K562 (cell line): Measurements from ENCODE around the gene SLC29A4.

Experiments used
- GATAD2A ChIP-seq: fragments of 450-650 bp; IDR thresholded peaks from 2 replicates; pipeline ENCODE4 v1.6.1; 2017
- PML ChIP-seq: IDR thresholded peaks from 2 replicates; pipeline ENCODE4 v1.6.1; 2012; ENCODE audit warnings: low read length, inconsistent platforms
- POLR2A ChIP-seq: fragments of 450-650 bp; conservative IDR thresholded peaks from 2 replicates; pipeline ENCODE4 v1.6.1; 2016
- POLR3A ChIP-seq: IDR thresholded peaks from 2 replicates; pipeline ENCODE4 v1.6.1; 2011; ENCODE audit warnings: borderline replicate concordance, mild to moderate bottlenecking, moderate library complexity; ENCODE audit not compliant: insufficient read length, insufficient read depth; ENCODE audit errors: extremely low read depth
- REST ChIP-seq, 2 experiments: fragments of 450-650 bp; formaldehyde crosslinking in 1 of 2; IDR thresholded peaks; 2 replicates each; pipeline versions ENCODE4 v1.4.0 to v1.6.1; 2014 to 2020; ENCODE audit warnings: mild to moderate bottlenecking in 2 of 2, borderline replicate concordance in 1 of 2, low read depth in 1 of 2
- RFX5 ChIP-seq: IDR thresholded peaks from 2 replicates; pipeline ENCODE4 v1.6.1; 2011; ENCODE audit warnings: low read depth, mild to moderate bottlenecking, improper control_type of control experiment, low read length
- RUNX1 ChIP-seq: sonication (generic); IDR thresholded peaks from 2 replicates; pipeline ENCODE4 v1.6.1; 2016; ENCODE audit warnings: antibody characterized with exemption, low read depth
- TEAD4 ChIP-seq, 2 experiments: sonication (generic) in 1 of 2; formaldehyde crosslinking in 1 of 2; IDR thresholded peaks; 2 replicates each; pipeline versions ENCODE4 v1.6.1 to v1.8.0; 2012 to 2022; ENCODE audit warnings: borderline replicate concordance in 1 of 2, inconsistent platforms in 1 of 2, low read length in 1 of 2, mild to moderate bottlenecking in 1 of 2, missing genetic modification reagents in 1 of 2
- ZNF444 ChIP-seq: fragments of 250-450 bp; sonication (Bioruptor Pico); IDR thresholded peaks from 2 replicates; pipeline ENCODE4 v1.4.0; 2020; ENCODE audit warnings: mild to moderate bottlenecking, moderate library complexity
- TF ChIP-seq, protein P1 (sequence below), 3 experiments: IDR thresholded peaks in 2 of 3; conservative IDR thresholded peaks in 1 of 3; 2 replicates each; pipeline ENCODE4 v1.5.1; 2011 to 2012; ENCODE audit warnings: low read length in 3 of 3, mild to moderate bottlenecking in 3 of 3, control low read depth in 2 of 3, improper control_type of control experiment in 1 of 3, inconsistent platforms in 1 of 3, low read depth in 1 of 3, mixed read lengths in 1 of 3, moderate library complexity in 1 of 3; ENCODE audit not compliant: insufficient read depth in 2 of 3

DNA sequence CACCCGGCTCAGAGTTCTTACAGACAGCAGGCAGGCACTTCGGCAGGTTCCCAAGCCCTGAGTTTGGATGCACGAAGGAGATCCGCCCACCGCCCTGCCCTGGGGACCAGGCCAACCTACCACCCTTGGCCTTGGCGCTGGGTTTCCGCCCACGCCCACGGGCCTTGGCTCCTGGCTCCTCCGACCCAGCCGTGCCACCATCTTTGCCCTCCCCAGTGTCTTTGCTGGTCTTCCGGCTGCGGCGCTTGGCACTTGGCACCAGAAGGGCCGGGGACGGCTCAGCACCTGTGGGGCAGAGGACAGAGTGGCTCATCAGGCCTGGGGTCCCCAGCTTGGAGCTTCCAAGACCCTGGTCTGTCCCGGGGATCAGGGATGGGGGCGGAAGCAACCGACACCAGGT lies 32.1 kb downstream of the SLC29A4 start:
- TF ChIP-seq TEAD4 (IDR thresholded peaks at IDR 0.05; ENCODE audit: low read length): no peak
- TF ChIP-seq TEAD4 (CRISPR knock-in tag; IDR thresholded peaks at IDR 0.05; ENCODE audit: borderline replicate concordance): no peak
- TF ChIP-seq PML: no peak
- TF ChIP-seq RFX5: no peak
- TF ChIP-seq, protein P1, sequence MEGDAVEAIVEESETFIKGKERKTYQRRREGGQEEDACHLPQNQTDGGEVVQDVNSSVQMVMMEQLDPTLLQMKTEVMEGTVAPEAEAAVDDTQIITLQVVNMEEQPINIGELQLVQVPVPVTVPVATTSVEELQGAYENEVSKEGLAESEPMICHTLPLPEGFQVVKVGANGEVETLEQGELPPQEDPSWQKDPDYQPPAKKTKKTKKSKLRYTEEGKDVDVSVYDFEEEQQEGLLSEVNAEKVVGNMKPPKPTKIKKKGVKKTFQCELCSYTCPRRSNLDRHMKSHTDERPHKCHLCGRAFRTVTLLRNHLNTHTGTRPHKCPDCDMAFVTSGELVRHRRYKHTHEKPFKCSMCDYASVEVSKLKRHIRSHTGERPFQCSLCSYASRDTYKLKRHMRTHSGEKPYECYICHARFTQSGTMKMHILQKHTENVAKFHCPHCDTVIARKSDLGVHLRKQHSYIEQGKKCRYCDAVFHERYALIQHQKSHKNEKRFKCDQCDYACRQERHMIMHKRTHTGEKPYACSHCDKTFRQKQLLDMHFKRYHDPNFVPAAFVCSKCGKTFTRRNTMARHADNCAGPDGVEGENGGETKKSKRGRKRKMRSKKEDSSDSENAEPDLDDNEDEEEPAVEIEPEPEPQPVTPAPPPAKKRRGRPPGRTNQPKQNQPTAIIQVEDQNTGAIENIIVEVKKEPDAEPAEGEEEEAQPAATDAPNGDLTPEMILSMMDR (IDR thresholded peaks at IDR 0.05 in 2 of 3, conservative IDR thresholded peaks at IDR 0.05 in 1 of 3; ENCODE audit: insufficient read depth in 2 of 3, low read depth in 1 of 3, low read length in 3 of 3): no peak
- no peak for TF ChIP-seq POLR3A
- no peak for TF ChIP-seq REST (IDR thresholded peaks at IDR 0.05; ENCODE audit: borderline replicate concordance)
- TF ChIP-seq REST (CRISPR knock-in tag; IDR thresholded peaks at IDR 0.05; ENCODE audit: low read depth): no peak
- no peak for TF ChIP-seq GATAD2A
- TF ChIP-seq RUNX1: no peak
- no peak for TF ChIP-seq POLR2A
- TF ChIP-seq ZNF444 (CRISPR knock-in tag): no peak
